NT2/D1 (cell line): ENCODE data around the gene TIMM13.
"Not testable (repeated sequence)": the region's sequence is repeated elsewhere in the genome, so short reads cannot be mapped to it uniquely, and the experiment has no call there.

Experiments used
- DNase-seq: peaks from one replicate; pipeline ENCODE4 v3.0.0-alpha.2; 2011; ENCODE audit warnings: low read depth, low spot score
- H3K27me3 ChIP-seq: 2 replicates; pipeline ENCODE4 v1.6.0; 2011; ENCODE audit warnings: mild to moderate bottlenecking; ENCODE audit not compliant: insufficient read length, insufficient read depth
- H3K36me3 ChIP-seq: 2 replicates; pipeline ENCODE4 v1.6.1; 2011; ENCODE audit warnings: mild to moderate bottlenecking, low read length, mixed read lengths; ENCODE audit not compliant: insufficient read depth, insufficient read length
- H3K4me1 ChIP-seq: 2 replicates; pipeline ENCODE4 v1.5.1; 2011; ENCODE audit not compliant: insufficient read depth, insufficient read length
- H3K4me3 ChIP-seq: 2 replicates; pipeline ENCODE4 v1.5.1; 2011; ENCODE audit warnings: low read depth; ENCODE audit not compliant: insufficient read length
- H3K9ac ChIP-seq: 2 replicates; pipeline ENCODE4 v1.6.0; 2011; ENCODE audit warnings: low read depth; ENCODE audit not compliant: insufficient read length
- H3K9me3 ChIP-seq: 2 replicates; pipeline ENCODE4 v1.5.1; 2011; ENCODE audit warnings: mild to moderate bottlenecking, low read length; ENCODE audit not compliant: insufficient read depth
- SUZ12 ChIP-seq: IDR thresholded peaks from 2 replicates; pipeline ENCODE4 v1.6.1; 2011; ENCODE audit not compliant: insufficient read length, insufficient read depth; ENCODE audit errors: extremely low read depth
- YY1 ChIP-seq: IDR thresholded peaks from 2 replicates; pipeline ENCODE4 v1.6.1; 2011; ENCODE audit not compliant: insufficient read length, insufficient read depth
- ZNF274 ChIP-seq: IDR thresholded peaks from 2 replicates; pipeline ENCODE4 v1.6.1; 2011; ENCODE audit warnings: mild to moderate bottlenecking, low read depth, low read length

Gene TIMM13

DNA sequence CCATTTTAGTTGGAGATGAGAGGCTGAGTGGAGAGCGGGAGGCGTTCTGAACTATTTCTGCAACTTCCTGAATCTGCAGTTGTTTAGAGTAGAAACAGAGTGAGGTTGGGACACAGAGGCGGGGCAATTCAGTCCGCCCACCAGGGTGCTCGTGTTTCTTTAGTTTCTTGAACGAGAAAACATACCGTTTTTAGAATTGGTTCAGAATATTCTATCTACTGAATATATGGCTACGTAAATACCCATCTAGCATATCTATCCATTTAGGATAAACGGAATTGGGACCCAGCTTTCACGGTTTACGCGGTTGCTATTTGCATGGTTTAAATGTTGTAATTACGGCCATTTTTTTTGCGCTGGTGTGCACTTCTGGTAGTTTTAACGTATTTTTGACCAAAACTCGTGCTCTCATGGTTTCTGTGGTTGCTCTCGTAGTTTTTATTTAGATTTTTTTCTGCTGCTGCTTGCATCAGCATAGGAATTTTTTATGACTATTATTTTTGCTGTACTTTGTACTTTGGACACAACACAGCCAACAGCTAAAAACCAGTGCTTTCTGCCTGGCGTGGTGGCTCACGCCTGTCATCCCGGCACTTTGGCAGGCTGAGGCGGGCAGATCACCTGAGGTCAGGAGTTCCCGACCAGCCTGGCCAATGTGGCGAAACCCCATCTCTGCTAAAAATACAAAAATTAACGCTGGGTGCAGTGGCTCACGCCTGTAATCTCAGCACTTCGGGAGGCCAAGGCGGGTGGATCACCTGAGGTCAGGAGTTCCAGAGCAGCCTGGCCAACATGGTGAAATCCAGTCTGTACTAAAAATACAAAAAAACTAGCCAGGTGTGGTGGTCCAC lies 32.7 kb downstream of the TIMM13 start:
- TF ChIP-seq ZNF274 (no peak), SUZ12 (no peak), YY1 (no peak)
- H3K4me3 ChIP-seq, result no peak overlapping the region
- no peaks in the 10 kb centered on the region for H3K36me3 ChIP-seq
- H3K4me1 ChIP-seq, result peaks cover 5% of the 10 kb centered on the region
- no peak overlapping the region for H3K9ac ChIP-seq
- H3K27me3 ChIP-seq, result no peaks in the 10 kb centered on the region
- peaks cover 7% of the 10 kb centered on the region; the same call in 1 of the 2 replicates for H3K9me3 ChIP-seq
- no peak for DNase-seq

DNA sequence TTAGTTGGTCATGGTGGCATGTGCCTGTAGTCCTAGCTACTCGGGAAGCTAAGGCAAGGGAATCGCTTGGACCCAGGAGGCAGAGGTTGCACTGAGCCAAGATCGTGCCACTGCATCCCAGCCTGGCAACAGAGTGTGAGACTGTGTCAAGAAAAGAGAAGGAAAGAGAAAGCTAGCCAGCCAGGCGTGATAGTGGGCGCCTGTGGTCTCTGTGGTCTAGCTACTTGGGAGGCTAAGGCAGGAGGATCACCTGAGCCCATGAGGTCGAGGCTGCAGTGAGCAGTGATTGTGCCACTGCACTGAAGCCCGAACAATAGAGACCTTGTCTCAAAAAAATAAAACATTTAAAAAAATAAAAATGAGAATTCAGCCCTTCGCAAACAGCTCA lies 33.3 kb downstream of the TIMM13 start:
- Histone ChIP-seq H3K36me3 (no peaks in the 10 kb centered on the region), H3K4me3 (no peak overlapping the region), H3K9ac (no peak overlapping the region), H3K27me3 (no peaks in the 10 kb centered on the region), H3K9me3 (peaks cover 7% of the 10 kb centered on the region; the same call in 1 of the 2 replicates), H3K4me1 (peaks cover 5% of the 10 kb centered on the region)
- no peak for TF ChIP-seq YY1
- TF ChIP-seq ZNF274, result no peak
- no peak for TF ChIP-seq SUZ12
- no peak for DNase-seq

DNA sequence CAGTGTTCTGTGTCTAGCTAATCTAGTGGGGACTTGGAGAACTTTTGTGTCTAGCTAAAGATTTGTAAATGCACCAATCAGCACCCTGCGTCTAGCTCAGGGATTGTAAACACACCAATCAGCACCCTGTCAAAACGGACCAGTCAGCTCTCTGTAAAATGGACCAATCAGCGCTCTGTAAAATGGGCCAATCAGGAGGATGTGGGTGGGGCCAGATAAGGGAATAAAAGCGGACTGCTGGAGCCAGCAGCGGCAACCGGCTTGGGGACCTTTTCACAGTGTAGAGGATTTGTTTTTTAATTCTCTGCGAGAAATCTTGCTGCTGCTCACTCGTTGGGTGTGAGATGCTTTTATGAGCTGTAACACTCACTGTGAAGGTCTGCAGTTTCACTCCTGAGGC lies 34.5 kb downstream of the TIMM13 start:
- not testable (repeated sequence) for H3K9ac ChIP-seq, H3K27me3 ChIP-seq, H3K36me3 ChIP-seq, H3K4me3 ChIP-seq, DNase-seq, H3K9me3 ChIP-seq, H3K4me1 ChIP-seq

DNA sequence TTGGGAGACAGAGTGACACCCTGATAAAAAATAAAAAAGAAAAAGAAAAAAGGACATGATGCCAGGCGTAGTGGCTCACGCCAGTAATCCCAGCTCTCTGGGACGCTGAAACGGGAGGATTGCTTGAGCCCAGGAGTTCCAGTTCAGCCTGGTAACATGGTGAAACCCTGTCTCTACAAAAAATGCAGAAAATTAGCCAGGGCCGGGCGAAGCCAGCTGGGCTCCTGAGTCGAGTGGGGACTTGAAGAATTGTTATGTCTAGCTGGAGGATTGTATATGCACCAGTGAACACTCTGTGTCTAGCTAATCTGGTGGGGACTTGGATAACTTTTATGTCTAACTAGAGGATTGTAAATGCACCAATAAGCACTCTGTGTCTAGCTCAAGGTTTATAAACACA lies 35.0 kb downstream of the TIMM13 start:
- Histone ChIP-seq H3K27me3 (no peaks in the 10 kb centered on the region), H3K4me1 (peaks cover 5% of the 10 kb centered on the region), H3K9ac (no peak overlapping the region), H3K36me3 (no peaks in the 10 kb centered on the region), H3K9me3 (peaks cover 7% of the 10 kb centered on the region; the same call in 1 of the 2 replicates), H3K4me3 (no peak overlapping the region)
- DNase-seq, result no peak
- TF ChIP-seq ZNF274 (no peak), YY1 (no peak), SUZ12 (no peak)

DNA sequence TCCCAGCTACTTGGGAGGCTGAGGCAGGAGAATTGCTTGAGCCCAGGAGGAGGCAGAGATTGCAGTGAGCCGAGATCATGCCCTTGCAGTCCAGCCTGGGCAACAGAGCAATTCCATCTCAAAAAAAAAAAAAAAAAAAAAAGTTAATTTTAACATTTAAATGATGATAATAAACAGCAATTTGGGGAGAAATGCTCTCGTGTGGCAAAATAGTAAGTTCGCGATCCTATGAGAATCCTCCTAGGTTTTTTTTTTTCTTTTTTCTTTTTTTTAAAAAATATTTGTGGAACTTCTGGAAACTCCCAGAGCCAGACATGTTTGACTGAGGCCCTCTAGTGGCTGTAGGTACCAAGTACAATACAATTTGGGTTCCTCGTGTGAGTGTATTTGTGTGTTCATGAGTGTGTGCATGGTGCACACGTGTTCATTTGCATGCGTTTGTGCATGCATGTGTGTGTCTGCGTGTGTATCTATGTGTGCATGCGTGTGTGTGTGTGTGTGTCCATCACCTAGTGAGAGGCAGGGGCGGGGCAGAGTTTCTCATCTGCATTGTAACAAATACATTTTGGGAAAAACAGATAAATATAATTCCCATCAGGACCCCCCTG lies 36.2 kb downstream of the TIMM13 start:
- Histone ChIP-seq H3K9me3 (peaks cover 7% of the 10 kb centered on the region; the same call in 1 of the 2 replicates), H3K9ac (no peak overlapping the region), H3K27me3 (no peaks in the 10 kb centered on the region), H3K4me1 (peaks cover 4% of the 10 kb centered on the region), H3K36me3 (no peaks in the 10 kb centered on the region), H3K4me3 (no peak overlapping the region)
- TF ChIP-seq SUZ12, result no peak
- no peak for TF ChIP-seq ZNF274
- TF ChIP-seq YY1, result no peak
- peak; percentile 39 for DNase-seq

DNA sequence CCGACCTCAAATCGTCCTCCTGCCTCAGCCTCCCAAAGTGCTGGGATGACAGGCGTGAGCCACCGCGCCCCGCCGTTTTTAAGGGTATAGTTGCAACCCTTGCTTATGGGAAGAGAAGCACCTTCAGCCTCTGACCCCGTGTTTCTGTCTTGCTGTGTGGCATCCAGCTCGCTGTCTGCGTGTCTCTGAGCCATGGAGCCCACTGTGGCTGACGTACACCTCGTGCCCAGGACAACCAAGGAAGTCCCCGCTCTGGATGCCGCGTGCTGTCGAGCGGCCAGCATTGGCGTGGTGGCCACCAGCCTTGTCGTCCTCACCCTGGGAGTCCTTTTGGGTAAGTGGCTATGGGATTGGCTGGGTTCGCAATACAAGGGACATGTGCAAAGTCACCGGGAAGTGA lies 37.8 kb downstream of the TIMM13 start:
- Histone ChIP-seq H3K4me1 (peaks cover 2% of the 10 kb centered on the region), H3K9ac (no peak overlapping the region), H3K36me3 (no peaks in the 10 kb centered on the region), H3K4me3 (no peak overlapping the region), H3K27me3 (no peaks in the 10 kb centered on the region), H3K9me3 (peaks cover 7% of the 10 kb centered on the region; the same call in 1 of the 2 replicates)
- TF ChIP-seq SUZ12 (no peak), YY1 (no peak), ZNF274 (no peak)
- DNase-seq, result no peak
